GM12873 (cell line): ENCODE data around the gene RFX3.

ENCODE experiments used
- CTCF ChIP-seq: IDR thresholded peaks from 2 replicates; pipeline ENCODE4 v1.5.1; 2012; ENCODE audit warnings: low read depth, mild to moderate bottlenecking, moderate library complexity, low read length, control low read depth; ENCODE audit not compliant: insufficient read depth; ENCODE audit errors: missing control alignments

RFX3 gene

GRCh38 chr9:3513265-3513818 lies 12.5 kb downstream of the RFX3 start:
- no peak for TF ChIP-seq CTCF

GRCh38 chr9:3511551-3511950 lies 14.2 kb downstream of the RFX3 start:
- no peak for TF ChIP-seq CTCF

- TF ChIP-seq CTCF, result no peak
These were observed 15.0 kb downstream of the RFX3 start for GRCh38 chr9:3510796-3511195.

- TF ChIP-seq CTCF, result no peak
These were observed 15.9 kb downstream of the RFX3 start for GRCh38 chr9:3509926-3510325.

- TF ChIP-seq CTCF, result no peak
These were observed 17.1 kb downstream of the RFX3 start for GRCh38 chr9:3508521-3509291.

- no peak for TF ChIP-seq CTCF
These were observed 17.7 kb downstream of the RFX3 start for GRCh38 chr9:3508078-3508431.

- no peak for TF ChIP-seq CTCF
These were observed 18.3 kb downstream of the RFX3 start for GRCh38 chr9:3507395-3508077.
